Large intestine (tissue), 3 donors: Measurements from ENCODE around the gene PHACTR1. TPM values are rescaled to one million over a fixed set of nuclear protein-coding genes. Genes with fewer than 3 reads are reported as not detected.
"Not testable (repeated sequence)": the region's sequence is repeated elsewhere in the genome, so short reads cannot be mapped to it uniquely, and the experiment has no call there.

Experiments
- DNase-seq, 2 donors: peaks; one replicate each; pipeline versions ENCODE4 v3.0.0 to v3.0.0-alpha.2; 2013
- H3K27ac ChIP-seq: one replicate; pipeline ENCODE4 v1.5.1; 2013; ENCODE audit warnings: low read length
- H3K27me3 ChIP-seq: 2 replicates; pipeline ENCODE4 v1.6.1; 2013; ENCODE audit warnings: low read length; ENCODE audit not compliant: control insufficient read depth, insufficient read depth
- H3K36me3 ChIP-seq: 2 replicates; pipeline ENCODE4 v1.6.1; 2013; ENCODE audit warnings: low read length; ENCODE audit not compliant: control insufficient read depth, insufficient read depth
- H3K4me1 ChIP-seq: one replicate; pipeline ENCODE4 v1.6.1; 2013; ENCODE audit warnings: low read length; ENCODE audit not compliant: control insufficient read depth, insufficient read depth
- H3K4me3 ChIP-seq: one replicate; pipeline ENCODE4 v1.5.1; 2013; ENCODE audit warnings: low read length
- H3K9me3 ChIP-seq: one replicate; pipeline ENCODE4 v1.6.1; 2013; ENCODE audit warnings: mild to moderate bottlenecking, low read depth, low read length, moderate library complexity; ENCODE audit not compliant: control insufficient read depth
- whole genome bisulfite sequencing: methylation state at CpG from one replicate; pipeline ENCODE4 v1.1.5; 2013; ENCODE audit warnings: low lambda C conversion rate; ENCODE audit not compliant: insufficient coverage; 5-methylcytosine and 5-hydroxymethylcytosine counted together
- polyA plus RNA-seq: library from polyadenylated mRNA; unstranded; fragments of 120-200 nt; gene quantifications from one replicate; pipeline ENCODE4 v1.2.1, GENCODE V29; 2013

PHACTR1 gene
- polyA plus RNA-seq, 1 donor: 5.5 TPM

DNA sequence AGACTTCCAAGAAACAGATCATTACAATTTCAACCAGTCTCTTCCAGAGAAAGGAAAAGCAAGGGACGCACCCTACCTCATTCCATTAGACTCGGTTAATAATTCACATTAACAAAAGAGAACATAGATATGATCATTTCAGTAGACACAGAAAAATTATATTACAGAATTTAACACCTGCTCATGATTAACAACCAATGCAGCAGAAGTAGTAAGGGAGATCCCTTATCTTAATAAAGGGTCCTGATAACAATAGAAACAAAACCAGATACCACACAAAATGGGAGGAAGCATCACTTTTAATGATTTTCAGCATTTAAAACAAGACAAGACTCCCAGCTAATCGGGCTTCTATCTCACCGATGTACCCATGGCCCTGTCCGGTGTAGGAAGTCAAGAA is 396.8 kb downstream of the PHACTR1 start:
- no peak overlapping the region for H3K27ac ChIP-seq
- no CpG with 5 or more reads among the region's 5 CpGs for WGBS

DNA sequence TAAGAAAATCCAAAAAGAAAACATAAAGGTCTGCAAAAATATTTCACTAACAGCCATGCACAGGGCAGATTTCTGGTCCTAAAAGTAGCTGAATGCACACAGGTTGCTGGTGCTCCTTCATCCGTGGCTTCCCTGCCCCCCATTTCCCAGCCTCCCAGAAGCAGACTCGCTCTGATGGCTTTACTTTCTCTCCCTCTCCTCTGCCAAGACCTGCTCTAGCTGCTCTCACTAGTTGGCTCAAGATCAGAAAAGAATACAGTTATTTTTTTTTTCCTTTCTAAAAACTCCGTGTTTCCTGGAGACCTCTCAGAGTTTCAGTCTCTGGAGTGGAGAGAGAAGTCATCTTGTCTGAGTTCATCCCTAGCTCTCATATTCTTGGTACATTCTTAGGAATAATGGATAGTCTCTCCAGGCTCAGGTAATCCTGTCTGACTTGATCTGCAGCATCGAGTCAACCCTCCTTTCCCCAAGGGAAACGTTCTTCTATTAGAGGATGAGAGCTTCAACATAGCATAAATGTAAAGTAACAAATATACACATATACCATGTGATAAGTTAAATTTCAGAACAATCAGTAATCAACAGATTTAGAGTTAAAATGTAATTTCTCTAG is 397.5 kb downstream of the PHACTR1 start:
- Histone ChIP-seq H3K27ac (no peak overlapping the region), H3K27me3 (no peaks in the 10 kb centered on the region), H3K4me1 (no peaks in the 10 kb centered on the region), H3K4me3 (no peak overlapping the region), H3K9me3 (peaks cover 3% of the 10 kb centered on the region), H3K36me3 (no peaks in the 10 kb centered on the region)
- WGBS: 67% methylated on average over 1 of the region's 5 CpGs
- no peak for DNase-seq

More for the DNA sequence above, 396.8 kb downstream of the PHACTR1 start:
- no peak for DNase-seq
- Histone ChIP-seq H3K36me3 (no peaks in the 10 kb centered on the region), H3K9me3 (peaks cover 3% of the 10 kb centered on the region), H3K27me3 (no peaks in the 10 kb centered on the region), H3K4me3 (no peak overlapping the region), H3K4me1 (no peaks in the 10 kb centered on the region)

DNA sequence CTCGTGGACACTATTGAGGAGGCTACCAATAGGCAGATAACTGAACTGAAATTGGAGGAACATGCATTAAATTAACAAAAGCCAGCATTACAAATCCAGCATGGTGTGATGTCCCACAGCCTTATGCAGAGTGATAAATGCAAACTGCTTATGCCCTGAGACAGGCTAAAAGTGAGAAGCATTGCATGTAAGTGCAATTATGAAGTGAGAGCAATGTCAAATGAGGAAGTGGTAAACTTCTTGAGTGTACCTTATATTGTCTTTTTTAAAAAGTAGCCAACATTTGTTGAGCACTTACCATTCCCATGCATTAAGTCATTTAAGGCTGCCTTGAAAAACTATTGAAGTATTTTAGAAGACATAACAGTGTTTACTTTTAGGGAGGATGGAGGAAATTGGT is 399.6 kb downstream of the PHACTR1 start:
- no peaks in the 10 kb centered on the region for H3K4me1 ChIP-seq
- peaks cover 15% of the 10 kb centered on the region for H3K27me3 ChIP-seq
- H3K27ac ChIP-seq: no peak overlapping the region
- no peaks in the 10 kb centered on the region for H3K9me3 ChIP-seq
- no CpG with 5 or more reads among the region's 1 CpG for WGBS
- H3K4me3 ChIP-seq: no peak overlapping the region
- no peaks in the 10 kb centered on the region for H3K36me3 ChIP-seq
- no peak for DNase-seq

DNA sequence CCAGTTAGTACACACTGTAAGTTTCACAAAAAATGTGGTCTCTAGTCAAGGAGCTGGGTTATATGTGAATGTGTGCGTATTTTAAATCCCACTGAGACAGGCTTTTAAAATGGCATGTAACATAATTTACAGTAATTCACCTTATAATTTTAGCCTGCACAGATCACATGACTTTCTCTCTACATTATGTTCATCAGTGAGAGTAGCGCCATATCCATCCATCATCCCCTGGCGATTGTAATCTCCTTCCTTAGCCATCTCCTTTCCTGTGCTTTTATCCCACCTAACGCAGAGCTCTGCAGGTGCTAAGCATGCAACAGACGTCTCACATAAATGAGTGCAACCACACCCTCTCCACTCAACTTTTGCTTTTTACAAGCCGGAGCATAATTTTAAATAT is 401.0 kb downstream of the PHACTR1 start:
- Histone ChIP-seq H3K27ac (no peak overlapping the region), H3K27me3 (peaks cover 15% of the 10 kb centered on the region), H3K4me1 (no peaks in the 10 kb centered on the region), H3K4me3 (no peak overlapping the region), H3K36me3 (no peaks in the 10 kb centered on the region), H3K9me3 (no peaks in the 10 kb centered on the region)
- no peak for DNase-seq
- 50% methylated on average over 2 of the region's 6 CpGs for WGBS

DNA sequence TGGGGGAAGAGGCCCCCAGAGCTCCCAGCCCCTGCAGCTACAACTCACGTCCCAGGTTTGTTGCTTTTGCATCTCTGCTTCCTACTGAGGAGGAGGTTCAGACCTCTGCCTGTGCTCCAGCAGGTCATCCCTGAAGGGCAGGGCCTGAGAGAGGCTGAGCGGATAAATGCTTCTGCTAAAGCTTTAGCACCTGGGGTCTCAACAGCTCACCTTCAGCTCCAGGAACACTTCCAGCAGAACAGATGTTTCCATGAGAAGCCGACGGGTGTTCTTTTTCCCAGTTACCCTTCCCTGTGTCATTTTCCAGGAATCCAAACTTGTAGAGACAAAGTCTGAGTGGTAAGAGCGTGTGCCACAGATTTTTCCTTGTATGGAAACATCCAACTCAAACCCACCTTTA is 403.0 kb downstream of the PHACTR1 start:
- Histone ChIP-seq H3K27me3 (peaks cover 15% of the 10 kb centered on the region), H3K9me3 (no peaks in the 10 kb centered on the region), H3K36me3 (no peaks in the 10 kb centered on the region), H3K4me3 (no peak overlapping the region), H3K27ac (no peak overlapping the region), H3K4me1 (no peaks in the 10 kb centered on the region)
- DNase-seq: no peak
- WGBS: no CpG with 5 or more reads among the region's 5 CpGs

DNA sequence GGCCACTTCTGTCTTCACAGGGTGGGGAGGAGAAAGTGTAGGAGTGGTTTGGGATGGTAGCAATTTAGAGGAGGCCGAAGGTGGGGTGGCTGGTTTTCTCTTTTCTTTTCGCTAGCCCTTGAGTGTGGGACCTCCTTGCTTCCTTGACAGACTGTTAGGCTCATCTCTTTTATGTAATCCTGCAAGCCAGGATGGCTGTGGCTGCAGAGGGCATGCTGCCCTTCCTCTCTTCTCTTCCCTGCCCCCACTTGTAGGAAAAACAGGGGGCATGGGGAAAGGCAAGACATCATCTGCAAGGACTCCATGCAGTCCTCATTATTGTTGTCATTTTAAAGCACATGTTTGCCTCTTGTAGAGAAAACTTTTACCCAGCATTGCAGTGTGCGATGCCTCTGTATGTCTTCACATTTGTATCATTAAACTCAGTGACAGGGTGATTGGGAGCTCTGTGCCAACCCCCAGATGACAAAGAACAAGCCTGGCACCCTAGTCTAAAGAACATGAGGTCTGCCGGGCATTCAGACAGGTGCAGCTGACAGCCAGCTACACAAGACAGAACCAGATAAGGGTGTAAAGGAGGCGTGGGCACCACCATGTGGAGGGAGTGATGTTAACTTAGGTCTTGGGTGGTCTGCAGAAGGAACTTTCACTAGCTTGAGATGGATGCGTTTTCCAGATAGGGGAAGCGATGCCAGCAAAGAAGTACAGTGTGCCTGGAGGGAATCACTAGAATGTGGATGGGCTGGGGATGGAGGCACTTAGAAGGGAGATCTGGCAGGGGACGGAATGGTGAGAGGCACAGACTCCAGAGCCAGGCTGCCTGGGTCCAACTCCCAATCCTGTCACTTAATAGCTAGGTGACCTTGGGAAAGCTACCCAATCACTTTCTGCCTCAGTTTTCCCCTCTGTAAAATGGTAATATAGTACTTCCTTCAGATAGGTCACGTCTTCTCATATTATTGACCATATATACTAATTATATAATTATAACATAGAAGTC is 404.2 kb downstream of the PHACTR1 start:
- no peak overlapping the region for H3K27ac ChIP-seq
- H3K4me3 ChIP-seq: no peak overlapping the region
- no peaks in the 10 kb centered on the region for H3K4me1 ChIP-seq
- H3K27me3 ChIP-seq: peaks cover 15% of the 10 kb centered on the region
- no peak for DNase-seq
- no peaks in the 10 kb centered on the region for H3K9me3 ChIP-seq
- H3K36me3 ChIP-seq: no peaks in the 10 kb centered on the region
- WGBS: 90% methylated on average over 2 of the region's 9 CpGs

DNA sequence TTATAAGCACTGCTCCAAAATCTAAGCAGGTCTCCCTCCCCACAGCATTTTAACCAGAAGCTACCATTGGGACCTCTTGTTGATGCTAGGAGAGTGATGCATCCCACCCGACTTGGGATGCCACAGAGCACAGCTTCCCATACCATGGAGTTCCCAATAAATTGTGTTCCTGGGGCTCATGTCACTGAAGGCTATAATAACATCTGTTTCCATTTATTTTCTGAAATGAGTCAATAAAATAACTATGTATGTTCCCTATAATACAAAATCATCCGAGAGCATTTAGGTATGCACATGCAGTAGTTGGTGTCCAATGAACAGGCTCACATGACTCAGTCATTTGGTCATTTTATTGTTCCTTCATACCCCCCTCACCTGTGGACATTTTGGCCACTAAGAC is 407.6 kb downstream of the PHACTR1 start:
- Histone ChIP-seq H3K27ac (no peak overlapping the region), H3K9me3 (no peaks in the 10 kb centered on the region), H3K4me3 (no peak overlapping the region), H3K27me3 (peaks cover 15% of the 10 kb centered on the region), H3K4me1 (no peaks in the 10 kb centered on the region), H3K36me3 (no peaks in the 10 kb centered on the region)
- no peak for DNase-seq
- no CpG with 5 or more reads among the region's 2 CpGs for WGBS

DNA sequence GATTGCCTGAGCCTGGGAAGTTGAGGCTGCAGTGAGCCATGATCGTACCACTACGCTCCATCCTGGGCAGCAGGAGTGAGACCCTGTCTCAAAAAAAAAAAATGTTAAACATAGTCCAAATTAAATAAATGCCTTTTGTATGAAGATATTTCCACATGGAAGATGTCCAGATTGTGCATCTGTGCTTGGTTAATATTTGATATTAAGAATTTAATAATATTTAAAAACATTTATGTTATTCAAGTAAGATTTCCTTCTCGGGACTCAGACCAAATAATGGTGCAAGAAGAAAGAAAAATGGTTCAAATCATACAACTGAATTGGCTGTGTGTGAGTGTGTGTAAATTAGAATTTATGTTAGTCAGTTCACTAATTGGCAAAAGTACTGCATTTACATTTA is 409.3 kb downstream of the PHACTR1 start:
- no peaks in the 10 kb centered on the region for H3K4me1 ChIP-seq

DNA sequence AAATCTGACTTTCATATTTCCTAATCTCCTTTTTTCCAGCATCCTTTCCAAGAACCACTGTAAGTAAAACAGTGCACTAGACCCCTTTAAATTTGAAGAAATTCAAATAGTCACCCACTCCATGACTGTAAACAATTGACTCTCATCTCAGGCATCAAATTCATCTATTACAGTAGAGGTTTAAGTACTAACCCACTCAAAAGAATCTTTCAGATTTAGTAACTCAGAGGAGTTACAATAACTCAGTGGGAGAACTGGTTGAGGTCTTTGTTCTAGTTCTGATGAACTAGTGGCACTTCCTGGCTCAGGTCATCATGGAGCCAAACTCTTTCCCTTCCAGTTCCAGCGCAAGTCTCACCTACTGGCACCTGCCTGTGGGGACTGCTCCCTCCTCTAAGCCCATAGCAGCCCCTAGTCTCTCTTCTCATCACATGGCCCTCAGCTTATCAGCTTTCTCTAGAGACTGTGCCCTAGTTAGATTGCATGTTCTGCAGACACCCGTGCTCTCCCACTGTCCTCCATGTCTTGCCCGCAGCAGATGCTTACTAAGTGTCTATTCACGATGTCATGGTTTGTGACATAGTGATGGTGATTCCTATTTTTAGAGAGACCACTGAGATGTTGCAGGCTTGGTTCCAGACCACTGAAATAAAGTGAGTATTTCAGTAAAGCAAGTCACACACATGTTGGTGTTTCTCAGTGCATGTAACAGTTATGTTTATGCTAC is 415.5 kb downstream of the PHACTR1 start:
- WGBS: no CpG with 5 or more reads among the region's 4 CpGs
- Histone ChIP-seq H3K4me3 (no peak overlapping the region), H3K36me3 (no peaks in the 10 kb centered on the region), H3K27me3 (peaks cover 3% of the 10 kb centered on the region), H3K27ac (no peak overlapping the region), H3K9me3 (peaks cover 3% of the 10 kb centered on the region), H3K4me1 (no peaks in the 10 kb centered on the region)
- DNase-seq: no peak

More for the DNA sequence above, 409.3 kb downstream of the PHACTR1 start:
- 86% methylated on average over 1 of the region's 3 CpGs for WGBS
- H3K27ac ChIP-seq: no peak overlapping the region
- no peaks in the 10 kb centered on the region for H3K9me3 ChIP-seq
- peaks cover 3% of the 10 kb centered on the region for H3K27me3 ChIP-seq
- H3K36me3 ChIP-seq: no peaks in the 10 kb centered on the region
- no peak overlapping the region for H3K4me3 ChIP-seq
- no peak for DNase-seq

DNA sequence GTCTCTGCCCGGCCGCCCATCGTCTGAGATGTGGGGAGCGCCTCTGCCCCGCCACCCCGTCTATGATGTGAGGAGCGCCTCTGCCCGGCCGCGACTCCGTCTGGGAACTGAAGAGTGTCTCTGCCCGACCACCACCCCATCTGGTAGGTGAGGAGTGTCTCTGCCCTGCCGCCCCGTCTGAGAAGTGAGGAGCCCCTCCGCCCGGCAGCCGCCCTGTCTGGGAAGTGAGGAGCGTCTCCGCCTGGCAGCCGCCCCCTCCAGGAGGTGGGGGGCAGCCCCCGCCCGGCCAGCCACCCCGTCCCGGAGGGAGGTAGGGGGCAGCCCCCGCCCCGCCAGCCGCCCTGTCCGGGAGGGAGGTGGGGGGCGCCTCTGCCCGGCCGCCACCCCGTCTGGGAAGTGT is 417.3 kb downstream of the PHACTR1 start:
- not testable (repeated sequence) for H3K27me3 ChIP-seq, H3K9me3 ChIP-seq, H3K27ac ChIP-seq, H3K4me1 ChIP-seq, H3K4me3 ChIP-seq, H3K36me3 ChIP-seq, DNase-seq
- WGBS: no CpG with 5 or more reads among the region's 32 CpGs
